OCI-LY1 (cell line): ENCODE measurements around the gene NCAPD2.
A peak's percentile ranks its signal among the peaks of the same experiment; 100 is the strongest.

Source experiments
- H2AFZ ChIP-seq: fragments of 200-600 bp; sonication (generic), shearing (Covaris generic); 2 replicates; pipeline ENCODE4 v1.6.0; 2014; ENCODE audit warnings: antibody characterized with exemption, mild to moderate bottlenecking, low read length
- H3F3A ChIP-seq: fragments of 200-600 bp; sonication (generic), shearing (Covaris generic); 2 replicates; pipeline ENCODE4 v1.6.0; 2014; ENCODE audit warnings: mild to moderate bottlenecking, antibody characterized with exemption, low read length, moderate library complexity; ENCODE audit not compliant: insufficient read depth
- H3K27ac ChIP-seq: fragments of 200-600 bp; sonication (generic); 2 replicates; pipeline ENCODE4 v1.5.1; 2014; ENCODE audit warnings: low read length, mixed run types, mild to moderate bottlenecking, low read depth; ENCODE audit not compliant: poor library complexity, severe bottlenecking
- H3K27me3 ChIP-seq: fragments of 200-600 bp; sonication (generic); 2 replicates; pipeline ENCODE4 v1.6.0; 2014; ENCODE audit warnings: antibody characterized with exemption, mild to moderate bottlenecking, low read length, moderate library complexity; ENCODE audit not compliant: insufficient read depth
- H3K36me3 ChIP-seq: fragments of 200-600 bp; sonication (generic); 2 replicates; pipeline ENCODE4 v1.6.1; 2014; ENCODE audit warnings: mild to moderate bottlenecking, antibody characterized with exemption, low read length, moderate library complexity, mixed read lengths; ENCODE audit not compliant: insufficient read depth
- H3K4me1 ChIP-seq: fragments of 200-600 bp; sonication (generic); 2 replicates; pipeline ENCODE4 v1.5.1; 2014; ENCODE audit warnings: mild to moderate bottlenecking, low read length, moderate library complexity; ENCODE audit not compliant: insufficient read depth, severe bottlenecking
- H3K4me2 ChIP-seq: fragments of 200-600 bp; sonication (generic), shearing (Covaris generic); 2 replicates; pipeline ENCODE4 v1.6.1; 2014; ENCODE audit warnings: low read length
- H3K4me3 ChIP-seq: fragments of 200-600 bp; sonication (generic); 2 replicates; pipeline ENCODE4 v1.5.1; 2014; ENCODE audit warnings: low read length, low read depth, mild to moderate bottlenecking, mixed read lengths; ENCODE audit not compliant: poor library complexity, severe bottlenecking
- H3K79me2 ChIP-seq: fragments of 200-600 bp; shearing (Covaris generic); 2 replicates; pipeline ENCODE4 v1.6.1; 2016; ENCODE audit warnings: mixed run types, low read length, mixed read lengths; ENCODE audit not compliant: insufficient read depth
- H3K9ac ChIP-seq: fragments of 200-600 bp; sonication (generic), shearing (Covaris generic); 2 replicates; pipeline ENCODE4 v1.6.1; 2014; ENCODE audit warnings: mild to moderate bottlenecking, low read length, mixed read lengths
- H3K9me2 ChIP-seq: fragments of 200-600 bp; sonication (generic), shearing (Covaris generic); 2 replicates; pipeline ENCODE4 v1.6.1; 2014; ENCODE audit warnings: low read depth, mild to moderate bottlenecking, low read length, mixed read lengths
- H3K9me3 ChIP-seq: fragments of 200-600 bp; shearing (Covaris generic); 2 replicates; pipeline ENCODE4 v1.6.1; 2014; ENCODE audit warnings: low read length, mixed read lengths
- H4K20me1 ChIP-seq: fragments of 200-600 bp; sonication (generic), shearing (Covaris generic); 2 replicates; pipeline ENCODE4 v1.6.0; 2016; ENCODE audit warnings: mild to moderate bottlenecking, low read length; ENCODE audit not compliant: insufficient read depth
- EZH2 ChIP-seq: fragments of 200-600 bp; sonication (generic), shearing (Covaris generic); IDR thresholded peaks from 2 replicates; pipeline ENCODE4 v1.8.0; 2017; ENCODE audit warnings: borderline replicate concordance, mixed run types, mild to moderate bottlenecking, antibody characterized with exemption, low read length, moderate library complexity, mixed read lengths
- TF ChIP-seq, protein P1 (sequence below): fragments of 200-600 bp; sonication (generic), shearing (Covaris generic); IDR thresholded peaks from 2 replicates; pipeline ENCODE4 v1.5.1; 2017; ENCODE audit warnings: mild to moderate bottlenecking, antibody characterized with exemption, low read length, moderate library complexity, mixed read lengths

The NCAPD2 gene

DNA sequence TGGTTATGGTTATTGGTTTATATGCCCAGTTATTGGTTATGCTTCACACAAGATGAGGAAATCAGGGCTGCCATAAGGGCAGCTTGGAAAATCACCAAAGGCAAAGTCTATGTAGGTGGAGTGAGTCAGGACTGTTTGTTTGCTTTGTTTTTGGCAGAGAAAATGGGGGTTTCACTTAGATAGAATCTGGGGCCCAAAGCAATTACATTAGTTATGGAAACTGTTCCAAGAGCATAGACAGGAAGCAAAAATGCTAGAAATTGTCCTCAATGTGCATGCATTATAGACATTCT lies 25.7 kb upstream of the NCAPD2 start:
- peak overlapping the region; percentile 89 for H3K4me3 ChIP-seq
- no peak overlapping the region; the same call in 1 of the 2 replicates for H3K9ac ChIP-seq
- H3K4me2 ChIP-seq = peak overlapping the region; percentile 95
- H3F3A ChIP-seq = 0 out of 2 replicates have a peak, but pooled peaks cover 5% of the 10 kb centered on the region
- H3K9me3 ChIP-seq = 0 out of 2 replicates have a peak, but pooled peaks cover 3% of the 10 kb centered on the region
- no peaks in the 10 kb centered on the region for H4K20me1 ChIP-seq
- peaks cover 48% of the 10 kb centered on the region for H3K4me1 ChIP-seq
- H3K36me3 ChIP-seq = peaks cover 60% of the 10 kb centered on the region
- H3K27me3 ChIP-seq = no peaks in the 10 kb centered on the region
- peaks cover 24% of the 10 kb centered on the region for H3K79me2 ChIP-seq
- no peaks in the 10 kb centered on the region for H3K9me2 ChIP-seq
- no peak overlapping the region for H3K27ac ChIP-seq
- TF ChIP-seq, protein P1, sequence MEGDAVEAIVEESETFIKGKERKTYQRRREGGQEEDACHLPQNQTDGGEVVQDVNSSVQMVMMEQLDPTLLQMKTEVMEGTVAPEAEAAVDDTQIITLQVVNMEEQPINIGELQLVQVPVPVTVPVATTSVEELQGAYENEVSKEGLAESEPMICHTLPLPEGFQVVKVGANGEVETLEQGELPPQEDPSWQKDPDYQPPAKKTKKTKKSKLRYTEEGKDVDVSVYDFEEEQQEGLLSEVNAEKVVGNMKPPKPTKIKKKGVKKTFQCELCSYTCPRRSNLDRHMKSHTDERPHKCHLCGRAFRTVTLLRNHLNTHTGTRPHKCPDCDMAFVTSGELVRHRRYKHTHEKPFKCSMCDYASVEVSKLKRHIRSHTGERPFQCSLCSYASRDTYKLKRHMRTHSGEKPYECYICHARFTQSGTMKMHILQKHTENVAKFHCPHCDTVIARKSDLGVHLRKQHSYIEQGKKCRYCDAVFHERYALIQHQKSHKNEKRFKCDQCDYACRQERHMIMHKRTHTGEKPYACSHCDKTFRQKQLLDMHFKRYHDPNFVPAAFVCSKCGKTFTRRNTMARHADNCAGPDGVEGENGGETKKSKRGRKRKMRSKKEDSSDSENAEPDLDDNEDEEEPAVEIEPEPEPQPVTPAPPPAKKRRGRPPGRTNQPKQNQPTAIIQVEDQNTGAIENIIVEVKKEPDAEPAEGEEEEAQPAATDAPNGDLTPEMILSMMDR = no peak
- no peak for TF ChIP-seq EZH2
- no peak overlapping the region for H2AFZ ChIP-seq

- Histone ChIP-seq H3K9me2 (no peaks in the 10 kb centered on the region), H3K4me3 (peak overlapping the region; percentile 89), H3K27me3 (no peaks in the 10 kb centered on the region), H3K4me2 (peak overlapping the region; percentile 95), H2AFZ (no peak overlapping the region), H3K9ac (peak overlapping the region; percentile 89), H4K20me1 (no peaks in the 10 kb centered on the region), H3F3A (0 out of 2 replicates have a peak, but pooled peaks cover 5% of the 10 kb centered on the region), H3K27ac (peak overlapping the region; percentile 78), H3K79me2 (peaks cover 24% of the 10 kb centered on the region), H3K4me1 (peaks cover 39% of the 10 kb centered on the region), H3K36me3 (peaks cover 52% of the 10 kb centered on the region), H3K9me3 (0 out of 2 replicates have a peak, but pooled peaks cover 3% of the 10 kb centered on the region)
- TF ChIP-seq, protein P1 = no peak
- TF ChIP-seq EZH2 = no peak
These were observed 24.8 kb upstream of the NCAPD2 start for GRCh38 chr12:6469092-6469491.

DNA sequence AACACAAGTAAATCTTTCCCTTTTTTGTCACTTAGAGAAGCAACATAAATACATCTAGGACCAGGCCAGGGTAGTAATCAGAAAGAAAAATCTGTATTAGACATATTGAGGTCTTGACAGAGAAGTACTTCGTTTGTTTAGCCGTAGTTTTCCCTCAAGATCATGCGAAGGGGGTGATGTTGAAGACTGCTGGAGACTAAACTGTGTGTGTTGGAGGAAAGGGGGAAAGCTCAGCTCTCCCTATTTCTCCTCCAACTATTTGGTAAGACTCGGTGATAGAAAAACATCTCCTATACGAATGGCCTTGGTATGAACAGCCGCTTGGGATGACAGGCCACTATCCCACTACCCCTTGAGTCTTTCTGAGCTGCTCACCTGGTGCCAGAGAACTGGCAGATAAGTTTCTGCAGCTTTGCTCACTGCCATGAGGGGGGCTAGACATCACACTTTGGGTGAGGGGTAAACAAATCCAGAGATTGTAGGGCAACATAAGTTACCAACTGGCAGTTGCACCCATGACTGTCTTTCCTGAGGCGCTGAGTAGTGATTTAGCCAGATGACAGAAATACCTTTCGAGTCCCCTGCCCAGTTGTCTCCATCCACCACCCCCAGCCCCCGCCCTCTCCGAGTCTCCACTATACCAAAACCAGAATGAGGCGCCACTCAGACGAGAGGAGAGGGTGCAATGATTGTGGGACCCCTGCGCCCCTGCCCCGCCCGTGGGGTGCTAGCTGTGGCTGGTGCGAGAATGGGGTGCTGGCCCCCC lies 24.1 kb upstream of the NCAPD2 start:
- Histone ChIP-seq H3K27ac (peak overlapping the region; percentile 78), H3K9ac (peak overlapping the region; percentile 89), H3K79me2 (peaks cover 24% of the 10 kb centered on the region), H3F3A (0 out of 2 replicates have a peak, but pooled peaks cover 5% of the 10 kb centered on the region), H4K20me1 (no peaks in the 10 kb centered on the region), H2AFZ (no peak overlapping the region), H3K9me3 (0 out of 2 replicates have a peak, but pooled peaks cover 3% of the 10 kb centered on the region), H3K4me2 (peak overlapping the region; percentile 95), H3K9me2 (no peaks in the 10 kb centered on the region), H3K36me3 (peaks cover 45% of the 10 kb centered on the region), H3K4me1 (peaks cover 33% of the 10 kb centered on the region), H3K27me3 (no peaks in the 10 kb centered on the region), H3K4me3 (peak overlapping the region; percentile 89)
- TF ChIP-seq, protein P1 = no peak
- TF ChIP-seq EZH2 = no peak
